HG03097 (cell line): ENCODE data around the gene ABHD14A.

Experiments used
- ATAC-seq: cut with Tn5 transposase; IDR thresholded peaks from one replicate; pipeline ENCODE4 v1.9.1; 2021; ENCODE audit not compliant: unreplicated experiment, low FRiP score

The ABHD14A gene

DNA sequence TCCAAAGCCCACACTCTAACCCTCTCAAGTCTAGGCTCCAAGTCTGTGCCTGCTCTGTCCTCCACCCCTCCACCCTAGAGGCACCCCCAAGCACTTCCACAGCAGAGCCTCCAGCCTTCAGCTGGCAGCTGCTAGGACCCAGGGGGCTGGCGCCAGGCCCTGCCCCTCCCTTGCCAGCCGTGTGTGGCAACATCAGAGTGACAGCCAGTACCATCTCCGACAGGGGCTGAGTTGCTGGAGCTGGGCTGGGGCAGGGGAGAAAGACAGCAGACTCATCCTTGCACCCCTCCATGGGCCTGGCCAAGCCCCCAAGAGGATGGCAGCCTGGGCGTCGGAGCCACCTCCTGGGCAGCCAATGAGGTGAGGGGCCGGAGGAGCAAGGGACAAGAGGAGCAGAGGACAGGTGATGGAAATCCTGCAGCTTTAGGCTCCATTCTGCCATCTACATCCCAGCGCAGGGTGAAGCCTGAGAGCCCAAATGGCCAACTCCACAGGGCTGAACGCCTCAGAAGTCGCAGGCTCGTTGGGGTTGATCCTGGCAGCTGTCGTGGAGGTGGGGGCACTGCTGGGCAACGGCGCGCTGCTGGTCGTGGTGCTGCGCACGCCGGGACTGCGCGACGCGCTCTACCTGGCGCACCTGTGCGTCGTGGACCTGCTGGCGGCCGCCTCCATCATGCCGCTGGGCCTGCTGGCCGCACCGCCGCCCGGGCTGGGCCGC lies 19.5 kb upstream of the ABHD14A start, which contains the start of gene GPR62:
Gene GPR62, plus strand, starts transcription at position 207 of the 718 bp plus-strand sequence. Its CDS starts 272 bp downstream, at position 479.
- ATAC-seq: no peak

DNA sequence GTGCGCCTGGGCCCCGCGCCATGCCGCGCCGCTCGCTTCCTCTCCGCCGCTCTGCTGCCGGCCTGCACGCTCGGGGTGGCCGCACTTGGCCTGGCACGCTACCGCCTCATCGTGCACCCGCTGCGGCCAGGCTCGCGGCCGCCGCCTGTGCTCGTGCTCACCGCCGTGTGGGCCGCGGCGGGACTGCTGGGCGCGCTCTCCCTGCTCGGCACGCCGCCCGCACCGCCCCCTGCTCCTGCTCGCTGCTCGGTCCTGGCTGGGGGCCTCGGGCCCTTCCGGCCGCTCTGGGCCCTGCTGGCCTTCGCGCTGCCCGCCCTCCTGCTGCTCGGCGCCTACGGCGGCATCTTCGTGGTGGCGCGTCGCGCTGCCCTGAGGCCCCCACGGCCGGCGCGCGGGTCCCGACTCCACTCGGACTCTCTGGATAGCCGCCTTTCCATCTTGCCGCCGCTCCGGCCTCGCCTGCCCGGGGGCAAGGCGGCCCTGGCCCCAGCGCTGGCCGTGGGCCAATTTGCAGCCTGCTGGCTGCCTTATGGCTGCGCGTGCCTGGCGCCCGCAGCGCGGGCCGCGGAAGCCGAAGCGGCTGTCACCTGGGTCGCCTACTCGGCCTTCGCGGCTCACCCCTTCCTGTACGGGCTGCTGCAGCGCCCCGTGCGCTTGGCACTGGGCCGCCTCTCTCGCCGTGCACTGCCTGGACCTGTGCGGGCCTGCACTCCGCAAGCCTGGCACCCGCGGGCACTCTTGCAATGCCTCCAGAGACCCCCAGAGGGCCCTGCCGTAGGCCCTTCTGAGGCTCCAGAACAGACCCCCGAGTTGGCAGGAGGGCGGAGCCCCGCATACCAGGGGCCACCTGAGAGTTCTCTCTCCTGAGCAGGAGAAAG lies 18.7 kb upstream of the ABHD14A start:
- no peak for ATAC-seq

DNA sequence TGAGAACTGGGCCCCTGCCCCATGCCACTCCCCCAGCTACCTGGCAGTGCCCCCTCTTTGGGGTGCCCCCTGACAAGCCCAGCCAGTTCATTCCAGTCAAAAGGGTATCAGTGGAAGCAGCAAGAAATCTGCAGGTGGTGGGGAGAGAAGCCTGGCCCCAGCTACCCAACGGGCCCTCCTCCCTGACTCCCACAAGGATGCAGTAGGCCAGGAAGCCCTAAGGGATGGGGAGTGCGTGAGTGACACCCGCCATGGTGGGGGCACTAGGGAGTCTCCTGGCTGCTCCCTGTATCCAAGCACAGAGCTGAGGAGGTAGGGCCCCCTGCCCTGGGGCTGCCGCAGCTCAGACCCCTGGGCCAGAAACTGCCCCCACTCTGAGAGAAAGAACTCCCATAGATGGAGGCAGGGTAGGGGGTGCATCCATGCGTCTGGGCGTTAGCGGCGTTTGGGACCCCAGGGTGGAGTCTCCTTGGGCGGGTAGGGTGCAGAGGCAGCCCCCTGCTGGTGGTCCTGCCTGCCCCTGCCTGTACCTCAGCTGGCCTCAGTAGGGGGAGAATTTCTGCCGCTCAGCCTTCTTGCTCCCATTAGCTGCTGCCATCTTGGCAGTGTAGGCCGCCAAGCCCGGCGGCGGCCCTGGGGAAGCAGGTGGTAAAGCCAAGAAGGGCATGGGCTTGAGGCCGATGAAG lies 17.2 kb upstream of the ABHD14A start:
- no peak for ATAC-seq

DNA sequence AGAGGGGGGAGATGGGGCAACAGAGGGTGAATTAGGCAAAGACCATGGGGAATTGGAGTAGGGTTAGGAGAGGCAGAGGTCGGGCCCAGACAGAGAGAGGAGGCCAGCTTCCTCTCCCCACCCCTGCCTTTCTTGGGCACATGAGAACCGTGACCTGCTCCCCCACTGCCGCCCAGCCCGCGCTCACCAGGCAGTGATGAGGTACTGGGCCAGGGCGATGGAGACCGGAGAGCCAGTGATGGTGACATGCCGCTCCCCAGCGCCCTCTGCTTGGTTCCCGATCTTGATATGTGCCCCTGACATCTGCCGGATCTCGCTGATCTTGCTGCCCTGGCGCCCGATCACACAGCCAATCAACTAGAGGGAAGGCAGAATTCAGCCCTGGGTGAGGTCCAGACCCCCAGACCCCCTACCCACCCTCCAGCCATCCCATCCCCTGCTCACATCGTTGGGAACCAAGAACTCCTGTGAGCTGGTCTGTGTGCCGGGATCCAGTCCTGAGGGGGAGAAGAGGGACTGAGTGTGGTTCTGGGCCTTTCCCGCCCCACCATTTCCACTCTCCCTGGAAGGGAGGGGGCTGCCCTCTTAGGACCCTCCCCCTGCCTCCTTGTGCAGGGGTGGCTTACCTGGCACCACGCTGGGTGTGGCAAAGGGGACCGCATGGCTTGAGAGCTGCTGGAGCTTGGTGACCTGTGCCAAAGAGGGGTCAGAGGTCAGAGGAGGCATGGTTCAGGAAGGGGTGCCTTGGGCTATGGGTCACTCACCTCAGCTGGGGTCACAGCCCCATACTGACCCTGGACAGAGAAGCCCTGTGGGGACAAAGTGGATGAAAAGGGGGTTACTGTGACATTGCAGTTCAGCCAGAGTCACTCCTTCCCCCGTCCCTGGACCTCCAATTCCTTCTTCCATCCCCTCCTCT lies 16.0 kb upstream of the ABHD14A start:
- ATAC-seq: no peak

DNA sequence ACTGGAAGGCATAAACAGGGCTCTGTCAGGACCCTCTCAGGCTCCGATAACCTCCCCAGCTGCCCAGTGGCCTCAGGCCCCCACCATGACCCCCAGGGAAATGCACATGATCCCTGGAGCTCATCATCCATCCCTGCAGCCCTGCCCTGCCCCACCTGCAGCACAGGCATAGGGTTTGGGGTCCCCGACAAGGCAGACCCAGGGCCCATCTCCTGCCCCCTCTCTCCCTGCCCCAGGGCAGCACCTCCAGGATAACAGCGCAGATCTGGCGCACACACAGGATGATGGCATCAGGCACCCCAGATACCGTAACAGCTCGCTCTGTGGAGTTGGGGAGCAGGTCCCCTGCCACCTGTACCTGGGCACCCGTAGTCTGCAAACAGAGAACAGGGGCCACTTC lies 15.2 kb upstream of the ABHD14A start:
- no peak for ATAC-seq

DNA sequence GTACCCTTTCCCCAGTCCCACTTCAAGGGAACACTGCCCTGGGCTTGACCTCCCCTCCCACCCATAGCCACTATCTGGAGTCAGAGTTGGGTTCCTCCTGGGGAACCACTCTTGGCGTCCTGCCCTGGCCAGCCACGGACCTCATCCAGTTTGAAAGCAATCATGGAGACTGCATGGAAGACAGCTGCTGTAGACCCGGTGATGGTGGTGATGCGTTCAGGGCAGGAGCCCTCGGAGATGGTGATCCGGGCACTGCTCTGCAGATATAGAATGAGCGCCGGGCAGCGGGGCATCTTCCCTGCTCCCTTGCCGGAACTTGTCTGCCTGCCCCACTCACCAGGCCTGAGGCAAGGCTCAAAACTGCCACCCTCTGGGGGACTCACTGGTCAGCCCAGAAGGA lies 14.5 kb upstream of the ABHD14A start:
- no peak for ATAC-seq

DNA sequence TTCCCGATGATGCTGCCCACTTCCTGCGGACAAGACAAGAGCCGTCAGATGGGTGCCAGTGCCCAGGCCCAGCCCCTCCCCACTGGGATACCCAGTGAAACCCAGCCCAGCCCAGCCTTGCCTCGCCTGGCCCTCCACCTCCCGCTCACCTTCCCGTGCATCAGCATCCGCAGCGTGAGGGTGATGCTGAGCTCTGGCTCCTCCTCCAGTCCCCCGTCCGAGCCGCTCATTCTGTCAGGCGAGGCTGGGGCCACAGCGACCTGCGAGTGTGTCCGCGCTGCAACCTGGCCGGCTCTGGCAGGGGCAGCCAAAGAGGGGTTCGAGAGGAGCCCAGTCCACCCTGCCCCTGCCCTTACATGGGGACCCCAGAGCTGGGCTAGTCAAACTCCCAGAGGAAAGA lies 13.9 kb upstream of the ABHD14A start:
- no peak for ATAC-seq

DNA sequence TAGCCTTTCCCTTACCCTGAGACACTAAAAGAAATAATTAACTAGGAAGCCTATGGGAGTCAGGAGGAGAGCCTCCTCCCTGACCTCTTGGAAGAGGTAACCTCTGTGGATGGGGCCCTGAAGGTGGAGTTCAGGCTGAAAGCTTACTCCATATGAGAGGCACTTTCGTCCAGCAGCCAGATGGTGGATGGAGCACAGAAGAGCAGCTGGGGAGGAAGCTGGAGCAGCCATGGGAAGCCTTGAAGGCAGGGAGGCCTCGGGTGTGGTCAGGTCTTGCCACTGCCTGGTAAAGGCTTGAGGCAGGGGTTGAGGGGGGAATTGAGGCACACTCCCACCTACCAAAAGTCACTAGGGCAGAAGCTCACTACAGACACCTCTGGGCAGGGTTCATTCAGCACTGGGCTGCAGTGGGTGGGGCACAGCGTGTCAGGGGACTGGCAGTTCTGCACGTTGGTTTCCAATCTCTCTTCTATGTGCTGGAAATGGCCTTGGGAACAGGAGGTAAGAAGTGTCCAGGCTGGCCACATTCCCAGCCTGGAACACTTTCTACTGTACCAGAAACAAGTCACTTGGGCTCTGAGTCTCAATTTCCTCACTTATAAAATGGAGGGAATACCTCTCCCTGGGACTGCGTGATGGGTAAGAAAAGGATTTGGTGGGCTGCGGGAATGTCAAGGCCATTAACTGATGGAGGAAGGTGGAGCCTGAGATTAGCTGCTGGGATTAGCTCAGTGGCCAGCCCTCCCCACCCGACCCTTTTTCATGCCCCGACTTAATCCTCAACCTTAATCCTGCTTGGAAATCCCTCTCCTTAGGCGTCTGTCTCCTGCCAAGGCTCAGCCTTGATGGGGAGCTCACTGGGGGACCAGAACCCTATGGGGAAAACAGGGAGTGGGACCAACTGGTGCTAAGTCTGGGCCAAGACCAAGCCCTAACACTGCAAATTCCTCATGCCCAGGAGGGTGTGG lies 13.0 kb upstream of the ABHD14A start:
- ATAC-seq: no peak

DNA sequence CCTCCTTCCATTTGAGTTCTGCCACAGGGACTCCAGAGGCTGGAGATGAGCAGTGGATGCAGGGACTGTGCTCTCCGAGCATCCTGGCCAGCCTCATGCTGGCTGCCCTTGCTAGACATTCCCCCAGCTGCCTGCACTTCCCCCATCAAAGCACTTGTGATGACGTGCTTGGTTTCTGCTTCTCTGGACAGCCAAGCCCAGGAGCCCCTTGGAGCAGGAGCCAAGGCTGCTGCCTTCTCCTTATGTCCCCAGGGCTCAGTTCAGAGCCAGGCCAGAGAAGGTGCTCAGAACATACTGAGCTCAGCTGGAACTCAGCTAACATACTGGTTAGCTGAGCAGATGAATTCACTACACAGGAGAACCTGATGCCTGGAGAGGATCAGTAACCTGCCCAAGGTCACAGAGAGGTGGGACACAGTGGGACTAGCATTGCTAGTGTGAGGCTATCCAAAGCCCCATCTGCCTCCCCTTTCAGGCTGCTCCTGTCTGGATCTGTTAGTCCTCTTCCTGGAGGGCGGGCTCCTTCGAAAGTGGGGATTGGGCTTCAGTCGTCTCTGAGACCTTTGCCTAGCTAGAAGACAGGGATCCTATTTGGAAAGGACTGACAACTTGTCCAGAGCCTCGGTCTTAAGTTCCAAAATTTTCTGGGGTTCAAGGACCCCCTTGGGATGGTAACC lies 11.9 kb upstream of the ABHD14A start:
- no peak for ATAC-seq

DNA sequence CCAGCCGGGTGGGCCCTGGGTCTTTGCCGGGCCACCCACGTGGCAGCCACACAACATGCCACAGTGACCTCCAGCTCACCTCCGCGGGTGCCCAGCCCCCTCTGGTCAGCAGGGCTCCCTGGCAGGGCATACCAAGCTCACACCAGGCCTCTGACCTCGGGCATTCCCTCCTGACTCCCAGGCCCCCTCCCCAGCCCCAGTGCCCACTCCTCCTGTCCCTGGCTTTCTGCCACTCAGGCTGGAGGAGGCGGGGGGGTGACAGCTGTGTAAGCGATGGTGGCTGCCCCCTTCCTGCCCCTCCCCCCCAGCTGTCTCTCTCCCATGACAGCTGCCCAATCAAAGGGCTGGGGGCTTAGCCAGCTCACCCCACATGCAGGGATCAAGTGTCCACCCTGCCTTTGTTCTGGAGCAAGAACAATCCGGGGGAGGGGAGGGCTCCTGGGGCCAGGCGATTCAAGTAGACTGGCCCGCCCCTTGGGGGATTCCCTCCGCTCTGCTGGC lies 10.9 kb upstream of the ABHD14A start:
- ATAC-seq: no peak

DNA sequence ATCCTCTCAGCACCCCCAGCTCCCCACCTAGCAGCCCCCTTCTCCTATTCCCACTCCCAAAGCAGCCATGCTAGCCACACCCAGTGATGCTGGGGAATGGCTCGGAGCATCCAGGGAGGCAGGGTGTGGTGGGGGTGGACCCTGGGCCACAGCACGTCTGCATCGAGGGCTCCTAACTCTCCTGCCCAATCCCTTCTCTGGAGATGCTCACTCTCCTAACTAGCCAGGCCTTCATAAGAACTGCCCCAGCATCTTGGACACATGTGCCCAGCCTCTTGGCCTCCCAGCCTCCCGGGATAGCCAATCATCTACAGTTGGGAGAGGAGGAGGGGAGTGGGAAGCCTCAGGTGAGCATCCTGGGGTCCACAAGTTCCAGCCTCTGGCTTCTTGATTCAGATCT lies 10.3 kb upstream of the ABHD14A start:
- ATAC-seq: no peak

DNA sequence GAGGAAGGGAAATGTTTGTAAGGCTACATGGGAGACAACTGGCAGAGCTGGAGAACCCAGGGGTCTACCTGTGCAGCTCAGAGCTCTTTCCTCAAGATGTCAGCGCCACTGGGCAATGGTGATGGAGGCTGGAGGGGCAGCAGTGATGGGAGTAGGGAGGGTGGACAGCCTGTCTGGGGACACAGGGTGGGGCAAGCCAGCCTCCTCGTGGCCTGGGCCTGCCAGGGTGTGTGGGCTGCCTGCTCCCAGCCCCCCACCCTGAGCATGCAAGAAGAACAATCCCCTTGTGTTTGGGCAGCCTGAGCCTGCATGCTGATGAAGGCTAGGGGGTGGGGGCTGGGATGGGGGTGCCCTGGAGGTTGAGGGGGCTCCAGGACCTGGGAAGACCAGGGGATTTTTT lies 8.8 kb upstream of the ABHD14A start:
- no peak for ATAC-seq

DNA sequence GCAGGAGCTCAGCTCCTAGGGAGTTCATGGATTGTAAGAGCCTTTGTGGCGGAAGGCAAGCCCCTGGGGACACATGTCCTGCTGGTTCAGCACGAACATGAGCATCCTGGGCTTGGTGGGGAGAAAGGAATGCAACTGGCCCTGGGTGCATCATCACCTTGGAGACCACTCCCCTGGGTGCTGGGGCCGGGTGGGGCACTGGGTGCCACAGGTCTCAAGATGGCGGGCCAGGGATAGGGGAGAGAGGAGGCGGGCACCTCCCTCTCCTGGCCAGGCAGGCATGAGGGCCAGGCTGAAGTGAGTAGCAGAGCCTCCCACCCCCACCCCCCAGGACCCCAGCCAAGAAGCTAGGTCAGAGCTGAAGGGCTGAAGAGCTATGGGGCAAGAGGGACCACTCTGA lies 8.4 kb upstream of the ABHD14A start:
- no peak for ATAC-seq

DNA sequence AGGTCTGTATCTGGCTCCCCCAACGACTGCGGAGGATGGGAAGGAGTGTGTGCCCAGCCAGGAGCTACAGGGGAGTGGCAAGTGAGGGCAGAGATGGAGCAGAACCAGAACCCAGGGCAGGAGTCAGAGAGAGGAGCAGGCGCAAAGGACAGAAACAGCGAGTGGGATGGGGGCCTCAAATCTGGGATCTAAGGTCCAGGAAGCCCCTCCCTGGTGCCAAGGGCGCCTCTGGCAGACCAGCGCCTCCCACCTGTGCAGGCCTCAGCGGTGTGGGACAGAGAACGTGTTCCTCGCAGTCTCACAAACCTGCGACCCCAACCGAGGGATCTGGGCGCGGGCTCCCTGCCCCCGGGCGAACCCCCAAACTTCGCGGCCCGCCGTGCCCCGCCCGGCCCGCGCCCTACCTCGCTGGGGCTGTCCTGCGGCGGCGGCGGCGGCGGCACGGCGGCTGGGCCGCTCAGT lies 7.9 kb upstream of the ABHD14A start:
- ATAC-seq: no peak

DNA sequence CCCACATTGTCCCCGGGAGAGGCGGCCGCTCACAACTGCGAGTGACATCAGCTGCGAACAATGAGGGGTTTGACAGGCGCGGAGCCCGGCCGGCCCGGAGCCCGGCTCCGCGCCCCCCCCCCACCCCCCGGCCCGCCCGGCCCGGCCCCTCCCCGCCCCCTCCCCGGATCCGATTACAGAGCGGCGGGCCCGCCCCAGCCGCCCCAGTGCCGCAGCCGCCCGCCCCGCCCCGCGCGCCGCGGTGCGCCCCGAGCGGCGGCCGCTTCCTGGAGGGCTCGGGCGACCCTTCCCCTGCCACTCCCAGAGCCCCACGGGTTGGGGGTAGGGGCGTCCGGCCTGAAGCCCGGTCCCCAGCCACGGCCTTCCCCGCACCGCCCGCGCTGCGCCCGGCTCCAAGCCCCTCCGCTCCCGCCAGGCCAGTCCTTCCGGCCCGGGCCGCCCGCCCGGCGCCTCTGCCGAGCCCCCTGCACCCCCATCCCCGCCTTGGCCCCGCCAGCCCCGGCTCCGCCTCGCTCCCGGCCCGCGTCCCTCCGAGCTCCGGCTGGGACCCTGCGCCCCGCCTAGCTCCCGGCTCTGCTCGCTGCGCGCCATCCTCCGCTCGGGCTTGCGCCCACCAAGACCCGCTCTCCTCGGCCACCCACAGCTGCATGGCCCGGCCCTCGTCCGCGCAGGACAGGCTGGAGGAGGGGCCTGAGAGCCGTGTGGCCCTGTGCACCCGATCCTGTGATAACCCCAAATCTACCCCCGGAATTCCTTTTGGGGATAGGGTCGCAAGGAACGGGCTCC lies 7.3 kb upstream of the ABHD14A start, which contains the start of gene PCBP4:
Gene PCBP4, minus strand, starts transcription at position 71 of the 786 bp plus-strand sequence. CDS start 6,214 bp downstream, outside the sequence.
- no peak for ATAC-seq

DNA sequence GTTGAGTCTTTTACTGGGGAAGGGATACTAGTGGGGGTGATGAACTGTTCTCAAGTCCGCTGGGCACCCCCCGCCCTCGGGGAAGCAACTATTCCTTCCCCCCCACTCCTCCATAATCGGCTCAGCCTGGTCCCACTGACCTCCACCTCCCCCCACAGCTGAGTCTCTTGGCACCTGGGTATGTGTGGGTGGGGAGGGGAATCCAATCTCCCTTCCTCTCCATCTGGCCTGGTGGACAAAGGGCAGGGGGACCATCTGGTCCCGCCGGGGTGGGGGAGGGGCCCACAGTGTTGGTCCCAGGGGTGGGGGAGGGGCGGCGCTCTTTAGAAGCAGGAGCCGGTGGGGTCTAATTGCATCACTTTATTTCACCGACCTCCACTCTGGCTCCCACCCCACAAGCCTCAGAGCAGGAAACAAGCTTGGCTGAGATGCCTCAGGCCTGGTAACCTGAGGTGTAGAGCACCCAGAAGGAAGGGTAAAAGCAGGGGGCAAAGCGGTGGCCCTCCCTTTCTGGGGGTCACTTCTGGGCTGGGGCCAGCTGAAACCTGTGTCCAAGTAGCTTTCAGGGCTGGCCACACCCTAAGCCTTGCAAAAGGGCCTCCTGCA lies 6.6 kb upstream of the ABHD14A start:
- no peak for ATAC-seq
